IPS-NIHi7 (cell line): ENCODE measurements around the gene PDGFD.

ENCODE experiments used
- DNase-seq: peaks from one replicate; pipeline ENCODE4 v3.0.0; 2012; ENCODE audit warnings: mixed read lengths; ENCODE audit errors: extremely low spot score

PDGFD gene

GRCh38 chr11:104164028-104164520, at the start of gene PDGFD:
PDGFD (minus strand) TSS chr11:104164147.
- DNase-seq, result peak; percentile 85

GRCh38 chr11:104206936-104207335, 43.0 kb upstream of the PDGFD start:
- no peak for DNase-seq

GRCh38 chr11:104205838-104206237, 41.9 kb upstream of the PDGFD start:
- DNase-seq, result no peak

GRCh38 chr11:104200688-104201087, 36.7 kb upstream of the PDGFD start:
- no peak for DNase-seq

GRCh38 chr11:104199053-104199452, 35.1 kb upstream of the PDGFD start:
- DNase-seq, result no peak

- no peak for DNase-seq
Measured at GRCh38 chr11:104198576-104198975, 34.6 kb upstream of the PDGFD start.

GRCh38 chr11:104191124-104191523, 27.2 kb upstream of the PDGFD start:
- no peak for DNase-seq

GRCh38 chr11:104183593-104183992, 19.6 kb upstream of the PDGFD start:
- no peak for DNase-seq

GRCh38 chr11:104175769-104176168, 11.8 kb upstream of the PDGFD start:
- DNase-seq, result no peak

- DNase-seq, result no peak
Measured at GRCh38 chr11:104169091-104169490, 5.1 kb upstream of the PDGFD start.

- DNase-seq, result peak; percentile 9
Measured at GRCh38 chr11:104165014-104165413, 1.1 kb upstream of the PDGFD start.

GRCh38 chr11:104163100-104164027, 583 bp downstream of the PDGFD start:
- DNase-seq, result peak; percentile 36

GRCh38 chr11:104161751-104162450, 2.0 kb downstream of the PDGFD start:
- no peak for DNase-seq

- no peak for DNase-seq
Measured at GRCh38 chr11:104159356-104159755, 4.6 kb downstream of the PDGFD start.

GRCh38 chr11:104155375-104155774, 8.6 kb downstream of the PDGFD start:
- no peak for DNase-seq

GRCh38 chr11:104154296-104154695, 9.7 kb downstream of the PDGFD start:
- DNase-seq, result no peak

GRCh38 chr11:104152941-104153505, 10.9 kb downstream of the PDGFD start:
- no peak for DNase-seq

GRCh38 chr11:104151404-104152204, 12.3 kb downstream of the PDGFD start:
- no peak for DNase-seq

- no peak for DNase-seq
Measured at GRCh38 chr11:104148706-104149105, 15.2 kb downstream of the PDGFD start.

- DNase-seq, result no peak
Measured at GRCh38 chr11:104148074-104148473, 15.9 kb downstream of the PDGFD start.

GRCh38 chr11:104146943-104147342, 17.0 kb downstream of the PDGFD start:
- DNase-seq, result no peak

GRCh38 chr11:104146421-104146820, 17.5 kb downstream of the PDGFD start:
- no peak for DNase-seq
